H9 (cell line): Measurements from ENCODE around the gene NPLOC4. TPM values are rescaled to one million over a fixed set of nuclear protein-coding genes. Genes with fewer than 3 reads are reported as not detected.

Source experiments
- DNase-seq: peaks from one replicate; pipeline ENCODE4 v3.0.0-alpha.2; 2017
- H2AFZ ChIP-seq: one replicate; pipeline ENCODE4 v1.6.1; 2013; ENCODE audit warnings: mild to moderate bottlenecking, low read length, control low read depth, moderate library complexity
- H2AK5ac ChIP-seq: 2 replicates; pipeline ENCODE4 v1.6.1; 2013; ENCODE audit warnings: low read length, control low read depth, mixed read lengths; ENCODE audit not compliant: insufficient read length
- H2BK120ac ChIP-seq: one replicate; pipeline ENCODE4 v1.6.1; 2013; ENCODE audit warnings: low read depth, mild to moderate bottlenecking, low read length, control low read depth, inconsistent platforms; ENCODE audit not compliant: poor library complexity, severe bottlenecking
- H2BK12ac ChIP-seq: 2 replicates; pipeline ENCODE4 v1.6.1; 2013; ENCODE audit warnings: low read length, control low read depth, mixed read lengths, low read depth; ENCODE audit not compliant: insufficient read length
- H2BK15ac ChIP-seq: 2 replicates; pipeline ENCODE4 v1.6.1; 2013; ENCODE audit warnings: low read depth, low read length, control low read depth
- H2BK20ac ChIP-seq: one replicate; pipeline ENCODE4 v1.6.1; 2013; ENCODE audit warnings: low read depth, mild to moderate bottlenecking, low read length, control low read depth, inconsistent platforms; ENCODE audit not compliant: poor library complexity, severe bottlenecking
- H2BK5ac ChIP-seq: 2 replicates; pipeline ENCODE4 v1.6.1; 2013; ENCODE audit warnings: low read length, control low read depth, mixed read lengths; ENCODE audit not compliant: insufficient read length
- H3K14ac ChIP-seq: 2 replicates; pipeline ENCODE4 v1.6.1; 2013; ENCODE audit warnings: low read length, control low read depth; ENCODE audit not compliant: insufficient read depth
- H3K18ac ChIP-seq: 2 replicates; pipeline ENCODE4 v1.6.1; 2013; ENCODE audit warnings: low read depth, mild to moderate bottlenecking, mixed read lengths, low read length, control low read depth; ENCODE audit not compliant: insufficient read length
- H3K23ac ChIP-seq: 2 replicates; pipeline ENCODE4 v1.6.1; 2013; ENCODE audit warnings: low read length, control low read depth, mixed read lengths, low read depth; ENCODE audit not compliant: insufficient read length
- H3K23me2 ChIP-seq: 2 replicates; pipeline ENCODE4 v1.6.1; 2013; ENCODE audit warnings: low read depth, mild to moderate bottlenecking, mixed read lengths, low read length, control low read depth; ENCODE audit not compliant: insufficient read length, poor library complexity, severe bottlenecking
- H3K27ac ChIP-seq: 2 replicates; pipeline ENCODE4 v1.5.1; 2013; ENCODE audit warnings: low read length, control low read depth, mixed read lengths, low read depth; ENCODE audit not compliant: insufficient read length
- H3K27me3 ChIP-seq: 2 replicates; pipeline ENCODE4 v1.6.1; 2013; ENCODE audit warnings: low read length, control low read depth, inconsistent platforms; ENCODE audit not compliant: insufficient read depth
- H3K4ac ChIP-seq: 2 replicates; pipeline ENCODE4 v1.6.1; 2013; ENCODE audit warnings: low read depth, mild to moderate bottlenecking, control low read depth, inconsistent platforms, low read length, moderate library complexity
- H3K4me1 ChIP-seq: 2 replicates; pipeline ENCODE4 v1.6.1; 2013; ENCODE audit warnings: low read length, control low read depth, inconsistent platforms; ENCODE audit not compliant: insufficient read depth
- H3K4me2 ChIP-seq: 2 replicates; pipeline ENCODE4 v1.6.1; 2013; ENCODE audit warnings: low read length, control low read depth, mixed read lengths; ENCODE audit not compliant: insufficient read length, insufficient read depth
- H3K56ac ChIP-seq: 2 replicates; pipeline ENCODE4 v1.6.1; 2013; ENCODE audit warnings: low read depth, mild to moderate bottlenecking, mixed read lengths, low read length, control low read depth; ENCODE audit not compliant: insufficient read length
- H3K79me1 ChIP-seq: 2 replicates; pipeline ENCODE4 v1.6.1; 2013; ENCODE audit warnings: low read depth, mild to moderate bottlenecking, moderate library complexity, low read length, control low read depth, inconsistent platforms; ENCODE audit not compliant: insufficient read depth, poor library complexity, severe bottlenecking
- H3K79me2 ChIP-seq: 2 replicates; pipeline ENCODE4 v1.6.1; 2013; ENCODE audit warnings: low read length, control low read depth, inconsistent platforms; ENCODE audit not compliant: insufficient read depth
- H3K9ac ChIP-seq: 2 replicates; pipeline ENCODE4 v1.6.1; 2013; ENCODE audit warnings: low read length, control low read depth, mixed read lengths; ENCODE audit not compliant: insufficient read length; ENCODE audit errors: extremely low read depth
- H3K9me3 ChIP-seq: one replicate; pipeline ENCODE4 v1.6.1; 2013; ENCODE audit warnings: low read depth, low read length, inconsistent platforms; ENCODE audit not compliant: control insufficient read depth
- H3T11ph ChIP-seq: one replicate; pipeline ENCODE4 v1.6.1; 2013; ENCODE audit warnings: mild to moderate bottlenecking, low read length, control low read depth, inconsistent platforms
- H4K20me1 ChIP-seq: one replicate; pipeline ENCODE4 v1.6.1; 2013; ENCODE audit not compliant: control insufficient read depth, insufficient read length, insufficient read depth
- H4K5ac ChIP-seq: 2 replicates; pipeline ENCODE4 v1.6.1; 2013; ENCODE audit warnings: low read depth, mild to moderate bottlenecking, mixed read lengths, low read length, control low read depth; ENCODE audit not compliant: insufficient read length
- H4K8ac ChIP-seq: replicated peaks from 2 replicates; pipeline ENCODE4 v1.6.1; 2013; ENCODE audit warnings: low read length, control low read depth, mixed read lengths, low read depth; ENCODE audit not compliant: insufficient read length
- H4K91ac ChIP-seq: 2 replicates; pipeline ENCODE4 v1.6.1; 2013; ENCODE audit warnings: low read depth, mild to moderate bottlenecking, moderate library complexity, mixed read lengths, low read length, control low read depth; ENCODE audit not compliant: insufficient read length
- H3K27ac Mint-ChIP-seq, 3 experiments: 2 replicates in 2 of 3; 3 replicates in 1 of 3; pipeline ENCODE4 v1.8.0; 2020 to 2021; ENCODE audit warnings: mixed read lengths in 3 of 3, mild to moderate bottlenecking in 1 of 3, moderate library complexity in 1 of 3
- H3K27me3 Mint-ChIP-seq: 2 replicates; pipeline ENCODE4 v1.8.0; 2021; ENCODE audit warnings: low read depth, mild to moderate bottlenecking, moderate library complexity, mixed read lengths
- H3K36me3 Mint-ChIP-seq, 3 experiments: 2 replicates in 2 of 3; 3 replicates in 1 of 3; pipeline ENCODE4 v1.8.0; 2020 to 2021; ENCODE audit warnings: low read depth in 3 of 3, mixed read lengths in 3 of 3; ENCODE audit not compliant: insufficient read depth in 1 of 3
- H3K4me1 Mint-ChIP-seq, 2 experiments: 2 replicates each; pipeline ENCODE4 v1.8.0; 2020; ENCODE audit warnings: mixed read lengths in 2 of 2
- H3K4me3 Mint-ChIP-seq, 2 experiments: 2 replicates in 1 of 2; 3 replicates in 1 of 2; pipeline ENCODE4 v1.8.0; 2020 to 2021; ENCODE audit warnings: mild to moderate bottlenecking in 2 of 2, mixed read lengths in 2 of 2, moderate library complexity in 1 of 2
- H3K9me3 Mint-ChIP-seq, 2 experiments: 2 replicates in 1 of 2; 3 replicates in 1 of 2; pipeline ENCODE4 v1.8.0; 2020; ENCODE audit warnings: mild to moderate bottlenecking in 2 of 2, mixed read lengths in 2 of 2, moderate library complexity in 1 of 2
- CTCF ChIP-seq: fragments of 200-600 bp; sonication (generic); conservative IDR thresholded peaks from 3 replicates; pipeline ENCODE4 v1.8.0; 2021; ENCODE audit warnings: antibody characterized with exemption, mild to moderate bottlenecking
- WGBS: extraction: QIAGEN DNeasy Blood & Tissue Kit; methylation state at CpG from one replicate; pipeline ENCODE4 v1.1.7; 2013; ENCODE audit warnings: missing lambda C conversion rate, low lambda C conversion rate, mixed read lengths; ENCODE audit not compliant: insufficient read length; ENCODE audit errors: extremely low coverage; 5-methylcytosine and 5-hydroxymethylcytosine counted together
- total RNA-seq: library from RNA; stranded (reverse); gene quantifications from 2 replicates; pipeline ENCODE4 v1.2.1, GENCODE V29; 2021

Gene NPLOC4
- total RNA-seq, 1 experiment from 2014 or later: 103 TPM

DNA sequence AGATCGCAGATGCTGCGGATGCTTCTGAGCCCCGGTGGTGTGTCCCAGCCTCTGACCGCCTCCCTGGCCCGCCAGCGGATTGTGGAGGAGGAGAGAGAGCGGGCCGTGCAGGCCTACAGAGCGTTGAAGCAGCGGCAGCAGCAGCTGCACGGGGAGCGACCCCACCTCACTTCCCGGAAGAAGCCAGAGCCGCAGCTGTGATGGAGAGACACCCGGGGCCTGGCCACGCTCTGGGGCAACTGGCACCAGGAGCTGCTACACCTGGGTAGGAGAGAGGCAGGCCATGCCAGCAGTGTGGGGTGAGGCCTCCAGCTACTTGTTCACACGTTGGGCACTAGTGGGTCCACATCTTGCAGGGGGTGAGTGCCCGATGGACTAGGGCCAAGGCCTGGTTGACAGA, 35.6 kb upstream of the NPLOC4 start:
- peaks cover 10% of the 10 kb centered on the region for H3K79me1 ChIP-seq
- no peak overlapping the region for H3K27ac ChIP-seq
- H3K14ac ChIP-seq: no peak overlapping the region
- no peak overlapping the region for H3K18ac ChIP-seq
- no peak overlapping the region for H4K91ac ChIP-seq
- no peaks in the 10 kb centered on the region for H3K9me3 Mint-ChIP-seq
- H3K4ac ChIP-seq: no peak overlapping the region
- no peak overlapping the region for H3T11ph ChIP-seq
- no CpG with 5 or more reads among the region's 18 CpGs for WGBS
- H3K4me1 ChIP-seq: no peaks in the 10 kb centered on the region
- no peak for TF ChIP-seq CTCF
- no peak overlapping the region for H3K9ac ChIP-seq
- no peak overlapping the region for H2BK120ac ChIP-seq
- no peak for DNase-seq
- H2BK15ac ChIP-seq: no peak overlapping the region
- H2BK12ac ChIP-seq: no peak overlapping the region
- H3K36me3 Mint-ChIP-seq: peaks cover 41 to 71% (median 68%) of the 10 kb centered on the region in 3 experiments; a peak in 6 of 7 replicates
- no peak overlapping the region for H4K5ac ChIP-seq
- no peaks in the 10 kb centered on the region for H3K27me3 ChIP-seq
- no peaks in the 10 kb centered on the region; the same call in 1 of the 2 replicates for H3K27me3 Mint-ChIP-seq
- no peak overlapping the region for H2BK5ac ChIP-seq
- H3K23me2 ChIP-seq: no peaks in the 10 kb centered on the region
- no peak overlapping the region for H3K56ac ChIP-seq
- H2AFZ ChIP-seq: no peak overlapping the region
- H2BK20ac ChIP-seq: no peak overlapping the region
- no peaks in the 10 kb centered on the region for H3K9me3 ChIP-seq
- no peak overlapping the region for H3K23ac ChIP-seq
- peaks cover 4% of the 10 kb centered on the region; the same call in 1 of the 2 replicates for H3K79me2 ChIP-seq
- H4K8ac ChIP-seq: no peak overlapping the region
- no peaks in the 10 kb centered on the region for H4K20me1 ChIP-seq
- peaks cover 8 to 11% of the 10 kb centered on the region in 2 experiments for H3K4me1 Mint-ChIP-seq
- H3K27ac Mint-ChIP-seq: no peak overlapping the region
- no peak overlapping the region for H2AK5ac ChIP-seq
- H3K4me3 Mint-ChIP-seq: no peak overlapping the region
- H3K4me2 ChIP-seq: no peak overlapping the region
